MM.1S (cell line): Measurements from ENCODE around the gene NPNT.

ENCODE experiments used
- DNase-seq: peaks from one replicate; pipeline ENCODE4 v3.0.0-alpha.2; 2015
- H2AFZ ChIP-seq: fragments of 300-600 bp; sonication (generic); 2 replicates; pipeline ENCODE4 v1.6.0; 2016; ENCODE audit warnings: antibody characterized with exemption, low read length
- H3F3A ChIP-seq: fragments of 300-600 bp; sonication (generic); 2 replicates; pipeline ENCODE4 v1.6.1; 2016; ENCODE audit warnings: mild to moderate bottlenecking, antibody characterized with exemption, low read length, moderate library complexity, mixed read lengths; ENCODE audit not compliant: insufficient read depth
- H3K27ac ChIP-seq: fragments of 300-600 bp; sonication (generic); 2 replicates; pipeline ENCODE4 v1.5.1; 2016; ENCODE audit warnings: mild to moderate bottlenecking, low read length
- H3K27me3 ChIP-seq: fragments of 300-600 bp; sonication (generic); replicated peaks from 2 replicates; pipeline ENCODE4 v1.6.0; 2016; ENCODE audit warnings: low read length; ENCODE audit not compliant: insufficient read depth
- H3K36me3 ChIP-seq: fragments of 300-600 bp; sonication (generic); replicated peaks from 2 replicates; pipeline ENCODE4 v1.6.1; 2016; ENCODE audit warnings: mild to moderate bottlenecking, low read length, mixed read lengths; ENCODE audit not compliant: insufficient read depth
- H3K4me1 ChIP-seq: fragments of 300-600 bp; sonication (generic); 2 replicates; pipeline ENCODE4 v1.6.1; 2016; ENCODE audit warnings: low read length, mixed read lengths
- H3K4me2 ChIP-seq: fragments of 300-600 bp; sonication (generic); 2 replicates; pipeline ENCODE4 v1.6.0; 2016; ENCODE audit warnings: low read depth, low read length
- H3K4me3 ChIP-seq: fragments of 300-600 bp; sonication (generic); 2 replicates; pipeline ENCODE4 v1.5.1; 2016; ENCODE audit warnings: low read length, mixed read lengths
- H3K79me2 ChIP-seq: fragments of 300-600 bp; sonication (generic); 2 replicates; pipeline ENCODE4 v1.6.1; 2016; ENCODE audit warnings: mixed run types, low read length, mixed read lengths
- H3K9ac ChIP-seq: fragments of 300-600 bp; sonication (generic); 2 replicates; pipeline ENCODE4 v1.6.1; 2016; ENCODE audit warnings: low read length, mixed read lengths
- H3K9me2 ChIP-seq: fragments of 300-600 bp; sonication (generic); replicated peaks from 2 replicates; pipeline ENCODE4 v1.6.1; 2016; ENCODE audit warnings: mild to moderate bottlenecking, low read length, mixed read lengths; ENCODE audit not compliant: insufficient read depth
- H3K9me3 ChIP-seq: fragments of 300-600 bp; sonication (generic); replicated peaks from 2 replicates; pipeline ENCODE4 v1.6.1; 2016; ENCODE audit warnings: mild to moderate bottlenecking, low read length, mixed read lengths; ENCODE audit not compliant: insufficient read depth
- H4K20me1 ChIP-seq: fragments of 300-600 bp; sonication (generic); 2 replicates; pipeline ENCODE4 v1.6.1; 2016; ENCODE audit warnings: mild to moderate bottlenecking, low read length, moderate library complexity, mixed read lengths; ENCODE audit not compliant: insufficient read depth
- EZH2 ChIP-seq: fragments of 300-600 bp; sonication (generic); optimal IDR thresholded peaks from 2 replicates; pipeline ENCODE3; 2017; ENCODE audit warnings: low read depth, mild to moderate bottlenecking, antibody characterized with exemption, low read length, mixed read lengths
- EZH2phosphoT487 ChIP-seq: fragments of 300-600 bp; sonication (generic); IDR thresholded peaks from 2 replicates; pipeline ENCODE4 v1.6.1; 2018; ENCODE audit warnings: antibody characterized with exemption, low read length
- TF ChIP-seq, protein P1 (sequence below): fragments of 300-600 bp; sonication (generic); IDR thresholded peaks from 2 replicates; pipeline ENCODE4 v1.5.1; 2016; ENCODE audit warnings: antibody characterized with exemption, low read length, mixed read lengths

The NPNT gene

DNA sequence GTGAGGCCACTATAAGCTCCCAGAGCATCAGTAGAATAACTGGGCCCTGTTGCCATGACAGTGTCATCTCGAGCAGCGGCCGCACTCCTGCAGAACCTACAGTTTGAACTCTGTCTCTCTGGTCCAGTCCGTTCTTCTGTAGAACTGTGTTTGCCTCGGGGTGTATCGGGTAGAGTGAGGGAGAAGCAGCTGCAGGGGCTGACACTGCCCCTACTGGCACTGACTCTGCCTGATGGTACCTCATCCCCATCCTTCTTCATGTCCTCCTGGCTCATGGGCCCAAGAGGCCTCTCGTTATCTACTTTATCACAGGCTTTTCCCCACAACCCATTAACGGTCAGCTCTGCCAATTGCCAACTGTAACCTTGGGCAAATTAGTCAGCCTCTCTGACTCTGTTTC, 96.5 kb downstream of the NPNT start:
- Histone ChIP-seq H3K36me3 (no peaks in the 10 kb centered on the region), H3K4me1 (no peaks in the 10 kb centered on the region), H3K27me3 (no peaks in the 10 kb centered on the region), H3K27ac (no peak overlapping the region), H3K9me3 (no peaks in the 10 kb centered on the region), H3K79me2 (no peaks in the 10 kb centered on the region), H2AFZ (no peak overlapping the region), H3K9me2 (no peaks in the 10 kb centered on the region), H4K20me1 (no peaks in the 10 kb centered on the region), H3F3A (no peaks in the 10 kb centered on the region), H3K9ac (no peak overlapping the region), H3K4me2 (no peak overlapping the region), H3K4me3 (no peak overlapping the region)
- TF ChIP-seq EZH2phosphoT487, result no peak
- no peak for TF ChIP-seq EZH2
- TF ChIP-seq, protein P1, sequence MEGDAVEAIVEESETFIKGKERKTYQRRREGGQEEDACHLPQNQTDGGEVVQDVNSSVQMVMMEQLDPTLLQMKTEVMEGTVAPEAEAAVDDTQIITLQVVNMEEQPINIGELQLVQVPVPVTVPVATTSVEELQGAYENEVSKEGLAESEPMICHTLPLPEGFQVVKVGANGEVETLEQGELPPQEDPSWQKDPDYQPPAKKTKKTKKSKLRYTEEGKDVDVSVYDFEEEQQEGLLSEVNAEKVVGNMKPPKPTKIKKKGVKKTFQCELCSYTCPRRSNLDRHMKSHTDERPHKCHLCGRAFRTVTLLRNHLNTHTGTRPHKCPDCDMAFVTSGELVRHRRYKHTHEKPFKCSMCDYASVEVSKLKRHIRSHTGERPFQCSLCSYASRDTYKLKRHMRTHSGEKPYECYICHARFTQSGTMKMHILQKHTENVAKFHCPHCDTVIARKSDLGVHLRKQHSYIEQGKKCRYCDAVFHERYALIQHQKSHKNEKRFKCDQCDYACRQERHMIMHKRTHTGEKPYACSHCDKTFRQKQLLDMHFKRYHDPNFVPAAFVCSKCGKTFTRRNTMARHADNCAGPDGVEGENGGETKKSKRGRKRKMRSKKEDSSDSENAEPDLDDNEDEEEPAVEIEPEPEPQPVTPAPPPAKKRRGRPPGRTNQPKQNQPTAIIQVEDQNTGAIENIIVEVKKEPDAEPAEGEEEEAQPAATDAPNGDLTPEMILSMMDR, result no peak
- no peak for DNase-seq

DNA sequence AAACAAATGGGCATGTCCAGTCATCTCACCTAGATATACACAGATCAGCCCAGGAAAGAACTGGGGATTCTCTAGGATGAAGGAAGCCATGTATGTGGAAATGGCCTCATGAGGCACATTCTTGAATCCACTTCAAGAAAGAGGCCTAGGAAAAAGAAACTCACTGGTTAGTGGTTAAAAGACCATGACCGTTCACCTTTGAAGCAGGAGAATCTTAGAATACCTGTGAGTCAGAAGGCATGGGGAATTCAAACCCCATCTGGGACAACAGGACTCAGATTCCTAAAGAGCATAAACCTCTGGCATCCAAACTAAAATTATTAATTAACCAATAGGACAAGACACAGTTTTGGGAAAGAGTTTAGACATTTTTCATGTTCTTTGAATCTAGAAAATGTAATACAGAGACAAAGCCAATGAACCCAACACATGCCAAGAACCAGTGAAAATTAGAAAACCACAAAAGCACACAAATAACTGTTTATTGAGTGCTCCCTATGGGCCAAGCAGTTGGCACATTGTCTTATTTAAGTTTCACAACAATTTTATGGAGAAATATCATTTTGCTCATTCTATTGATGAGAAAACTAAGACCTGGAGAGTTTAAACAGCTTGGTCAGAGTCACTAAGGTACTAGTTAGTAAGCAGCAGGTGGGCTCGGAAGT, 97.5 kb downstream of the NPNT start:
- Histone ChIP-seq H3K36me3 (no peaks in the 10 kb centered on the region), H3K4me3 (no peak overlapping the region), H3K4me2 (no peak overlapping the region), H3K27ac (no peak overlapping the region), H3K9ac (no peak overlapping the region), H4K20me1 (no peaks in the 10 kb centered on the region), H3K9me2 (no peaks in the 10 kb centered on the region), H2AFZ (no peak overlapping the region), H3K9me3 (no peaks in the 10 kb centered on the region), H3F3A (no peaks in the 10 kb centered on the region), H3K27me3 (no peaks in the 10 kb centered on the region), H3K79me2 (no peaks in the 10 kb centered on the region), H3K4me1 (no peaks in the 10 kb centered on the region)
- no peak for DNase-seq
- TF ChIP-seq EZH2phosphoT487, result no peak
- TF ChIP-seq, protein P1, result no peak
- no peak for TF ChIP-seq EZH2

DNA sequence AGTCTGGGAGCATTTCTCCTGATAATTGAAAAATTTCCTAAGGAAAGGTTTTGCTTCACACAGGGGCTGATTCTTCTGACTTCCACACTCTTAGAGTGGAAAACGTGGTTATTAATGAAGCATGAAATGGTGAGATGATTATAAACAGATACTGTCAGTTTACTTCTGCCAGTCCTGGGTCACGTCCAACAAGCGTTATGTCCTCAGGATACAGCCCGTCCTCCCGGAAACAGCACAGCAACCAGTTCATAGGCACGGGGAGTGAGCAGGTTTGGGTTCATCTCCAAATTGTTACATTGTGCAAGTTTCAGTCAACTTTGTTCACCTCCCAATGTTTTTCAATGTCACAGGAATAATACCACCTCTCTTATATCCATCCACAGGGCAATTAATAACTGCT, 98.8 kb downstream of the NPNT start:
- H3K4me1 ChIP-seq, result no peaks in the 10 kb centered on the region
- H3K27ac ChIP-seq, result no peak overlapping the region
- no peak overlapping the region for H3K9ac ChIP-seq
- TF ChIP-seq EZH2phosphoT487 (no peak), EZH2 (no peak)
- TF ChIP-seq, protein P1, result no peak
- no peaks in the 10 kb centered on the region for H3K9me3 ChIP-seq
- no peaks in the 10 kb centered on the region for H3F3A ChIP-seq
- no peaks in the 10 kb centered on the region for H3K9me2 ChIP-seq
- H3K36me3 ChIP-seq, result no peaks in the 10 kb centered on the region
- H3K4me3 ChIP-seq, result no peak overlapping the region
- H3K79me2 ChIP-seq, result no peaks in the 10 kb centered on the region
- no peak overlapping the region for H2AFZ ChIP-seq
- no peaks in the 10 kb centered on the region for H3K27me3 ChIP-seq
- H3K4me2 ChIP-seq, result no peak overlapping the region
- DNase-seq, result no peak
- H4K20me1 ChIP-seq, result no peaks in the 10 kb centered on the region
